A673 (cell line): ENCODE results near the gene KIF5A. TPM values are rescaled to one million over a fixed set of nuclear protein-coding genes. Genes with fewer than 3 reads are reported as not detected.

Experiments
- BruUV-seq: library from RNA; stranded (reverse); fragments of 400-500 nt; replicated peaks from 2 replicates; lab custom pipeline; 2021; lab: Mats Ljungman, UMichigan
- CTCF ChIA-PET: fragments of 300-600 bp; sonication (Branson Sonifier 250); formaldehyde crosslinking; loops from one replicate; lab custom pipeline; 2022; ENCODE audit warnings: antibody characterized with exemption; lab: Charles Lee
- POLR2A ChIA-PET: fragments of 300-600 bp; sonication (Branson Sonifier 250); formaldehyde crosslinking; loops from one replicate; lab custom pipeline; 2022; ENCODE audit warnings: antibody characterized with exemption; ENCODE audit not compliant: low non-redundant PET; lab: Charles Lee
- DNase-seq: peaks from one replicate; pipeline ENCODE4 v3.0.0-alpha.2; 2015; ENCODE audit warnings: low spot score
- H3K27ac ChIP-seq: fragments of 200-600 bp; sonication (generic); 2 replicates; pipeline ENCODE4 v1.5.1; 2016; ENCODE audit warnings: mixed run types, low read depth, mild to moderate bottlenecking, mixed read lengths, antibody characterized with exemption, low read length; ENCODE audit not compliant: poor library complexity, severe bottlenecking
- H3K27me3 ChIP-seq: fragments of 200-600 bp; sonication (generic); replicated peaks from 2 replicates; pipeline ENCODE4 v1.6.1; 2017; ENCODE audit warnings: mixed run types, low read depth, mild to moderate bottlenecking, mixed read lengths, antibody characterized with exemption, low read length; ENCODE audit not compliant: insufficient read depth, poor library complexity
- H3K36me3 ChIP-seq: fragments of 200-600 bp; sonication (generic); 2 replicates; pipeline ENCODE4 v1.6.1; 2016; ENCODE audit warnings: mixed run types, mild to moderate bottlenecking, mixed read lengths, antibody characterized with exemption, low read length; ENCODE audit not compliant: insufficient read depth, poor library complexity, severe bottlenecking
- H3K4me1 ChIP-seq: fragments of 200-600 bp; sonication (generic); 2 replicates; pipeline ENCODE4 v1.6.1; 2017; ENCODE audit warnings: mixed run types, mild to moderate bottlenecking, mixed read lengths, antibody characterized with exemption, low read length; ENCODE audit not compliant: insufficient read depth, poor library complexity, severe bottlenecking
- H3K4me3 ChIP-seq: fragments of 200-600 bp; sonication (generic); 2 replicates; pipeline ENCODE4 v1.5.1; 2016; ENCODE audit warnings: low read depth, mixed run types, mild to moderate bottlenecking, mixed read lengths, low read length; ENCODE audit not compliant: poor library complexity, severe bottlenecking
- H3K9me3 ChIP-seq: fragments of 200-600 bp; sonication (generic); 2 replicates; pipeline ENCODE4 v1.6.1; 2016; ENCODE audit warnings: mixed run types, low read depth, mild to moderate bottlenecking, mixed read lengths, antibody characterized with exemption, low read length; ENCODE audit not compliant: poor library complexity, severe bottlenecking
- CTCF ChIP-seq: fragments of 300-800, 200-600 bp; sonication (generic); conservative IDR thresholded peaks from 2 replicates; pipeline ENCODE4 v1.5.1; 2017; ENCODE audit warnings: low read depth, mild to moderate bottlenecking, antibody characterized with exemption, low read length, moderate library complexity, mixed read lengths
- EZH2 ChIP-seq: fragments of 200-600 bp; sonication (generic); IDR thresholded peaks from 2 replicates; pipeline ENCODE4 v1.6.1; 2017; ENCODE audit warnings: borderline replicate concordance, low read depth, mild to moderate bottlenecking, mixed read lengths, antibody characterized with exemption, low read length; ENCODE audit not compliant: poor library complexity, severe bottlenecking
- intact Hi-C: fragments of 100-400 bp; cut with micrococcal nuclease; formaldehyde crosslinking; loops from one replicate; pipeline ENCODE4 v1.10.0; 2022; ENCODE audit not compliant: unreplicated experiment
- total RNA-seq: library from RNA; stranded (reverse); gene quantifications from 2 replicates; pipeline ENCODE4 v1.2.3, GENCODE V29; 2021

The KIF5A gene
- total RNA-seq, 1 experiment from 2014 or later = 2.1 TPM

- intact Hi-C loops = no loop called here
- Histone ChIP-seq H3K9me3 (no peaks in the 10 kb centered on the region), H3K27ac (no peak overlapping the region), H3K27me3 (no peaks in the 10 kb centered on the region), H3K4me3 (no peak overlapping the region), H3K36me3 (no peaks in the 10 kb centered on the region), H3K4me1 (no peaks in the 10 kb centered on the region)
- ChIA-PET CTCF (interaction anchor here (0.5 kb wide), 1 partner anchor 128 kb away, joined by 4 read pairs; no protein-coding TSS in a partner anchor), POLR2A (no interaction called here)
- TF ChIP-seq EZH2 = no peak
- no peak for TF ChIP-seq CTCF
- BruUV-seq = no TSS peak
- no peak for DNase-seq
Observed at GRCh38 chr12:57571926-57572762, 22.3 kb downstream of the KIF5A start.

GRCh38 chr12:57574795-57575194, 25.0 kb downstream of the KIF5A start:
- ChIA-PET CTCF (interaction anchor here (1.1 kb wide), 1 partner anchor 9 kb away, joined by 3 read pairs; no protein-coding TSS in a partner anchor), POLR2A (no interaction called here)
- TF ChIP-seq EZH2 (no peak), CTCF (no peak)
- Histone ChIP-seq H3K27ac (no peak overlapping the region), H3K4me3 (no peak overlapping the region), H3K27me3 (no peaks in the 10 kb centered on the region), H3K4me1 (no peaks in the 10 kb centered on the region), H3K9me3 (no peaks in the 10 kb centered on the region), H3K36me3 (no peaks in the 10 kb centered on the region)
- DNase-seq = no peak
- BruUV-seq = no TSS peak
- intact Hi-C loops = no loop called here

GRCh38 chr12:57575771-57576612, 26.1 kb downstream of the KIF5A start:
- no peak overlapping the region for H3K4me3 ChIP-seq
- CTCF ChIA-PET = interaction anchor here (1.1 kb wide), 1 partner anchor 7 kb away, joined by 3 read pairs; no protein-coding TSS in a partner anchor
- TF ChIP-seq CTCF = no peak
- no peak for TF ChIP-seq EZH2
- POLR2A ChIA-PET = interaction anchor here (0.5 kb wide), 1 partner anchor 554 kb away, joined by 4 read pairs; no protein-coding TSS in a partner anchor
- no peak overlapping the region for H3K27ac ChIP-seq
- H3K9me3 ChIP-seq = no peaks in the 10 kb centered on the region
- DNase-seq = no peak
- H3K27me3 ChIP-seq = no peaks in the 10 kb centered on the region
- no peaks in the 10 kb centered on the region for H3K4me1 ChIP-seq
- intact Hi-C loops = no loop called here
- no TSS peak for BruUV-seq
- H3K36me3 ChIP-seq = no peaks in the 10 kb centered on the region
